ENCODE results near the gene PPP1R9B.

The PPP1R9B gene

GRCh38 chr17:50181591-50182560, 31.4 kb upstream of the PPP1R9B start:
- H3K27ac ChIP-seq, result no peak overlapping the region
- TF ChIP-seq, protein P1, sequence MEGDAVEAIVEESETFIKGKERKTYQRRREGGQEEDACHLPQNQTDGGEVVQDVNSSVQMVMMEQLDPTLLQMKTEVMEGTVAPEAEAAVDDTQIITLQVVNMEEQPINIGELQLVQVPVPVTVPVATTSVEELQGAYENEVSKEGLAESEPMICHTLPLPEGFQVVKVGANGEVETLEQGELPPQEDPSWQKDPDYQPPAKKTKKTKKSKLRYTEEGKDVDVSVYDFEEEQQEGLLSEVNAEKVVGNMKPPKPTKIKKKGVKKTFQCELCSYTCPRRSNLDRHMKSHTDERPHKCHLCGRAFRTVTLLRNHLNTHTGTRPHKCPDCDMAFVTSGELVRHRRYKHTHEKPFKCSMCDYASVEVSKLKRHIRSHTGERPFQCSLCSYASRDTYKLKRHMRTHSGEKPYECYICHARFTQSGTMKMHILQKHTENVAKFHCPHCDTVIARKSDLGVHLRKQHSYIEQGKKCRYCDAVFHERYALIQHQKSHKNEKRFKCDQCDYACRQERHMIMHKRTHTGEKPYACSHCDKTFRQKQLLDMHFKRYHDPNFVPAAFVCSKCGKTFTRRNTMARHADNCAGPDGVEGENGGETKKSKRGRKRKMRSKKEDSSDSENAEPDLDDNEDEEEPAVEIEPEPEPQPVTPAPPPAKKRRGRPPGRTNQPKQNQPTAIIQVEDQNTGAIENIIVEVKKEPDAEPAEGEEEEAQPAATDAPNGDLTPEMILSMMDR (conservative IDR thresholded peaks at IDR 0.05), result no peak
- no peak for TF ChIP-seq ZFX (IDR thresholded peaks at IDR 0.05)

DNA sequence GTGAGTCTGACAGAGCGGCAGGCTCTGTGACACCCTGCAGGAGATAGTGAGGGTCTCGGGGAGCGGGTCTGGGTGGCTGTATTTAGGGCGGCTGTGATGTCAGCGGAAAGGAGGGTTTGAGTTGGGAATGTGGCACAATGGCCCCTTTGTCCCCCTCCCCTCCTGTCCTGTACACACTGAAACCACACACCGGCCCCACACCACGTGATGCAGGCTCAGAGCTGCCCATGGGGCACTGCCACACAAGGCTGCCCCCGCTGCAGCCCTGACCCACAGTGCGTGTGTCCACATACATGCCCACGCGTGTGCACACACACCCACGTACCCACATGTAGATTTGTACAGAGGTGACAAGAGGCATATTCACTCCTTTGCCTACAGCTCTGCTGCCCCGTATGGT, 30.7 kb upstream of the PPP1R9B start:
- TF ChIP-seq, protein P1 (conservative IDR thresholded peaks at IDR 0.05), result no peak
- no peak for TF ChIP-seq ZFX (IDR thresholded peaks at IDR 0.05)
- no peak overlapping the region for H3K27ac ChIP-seq

DNA sequence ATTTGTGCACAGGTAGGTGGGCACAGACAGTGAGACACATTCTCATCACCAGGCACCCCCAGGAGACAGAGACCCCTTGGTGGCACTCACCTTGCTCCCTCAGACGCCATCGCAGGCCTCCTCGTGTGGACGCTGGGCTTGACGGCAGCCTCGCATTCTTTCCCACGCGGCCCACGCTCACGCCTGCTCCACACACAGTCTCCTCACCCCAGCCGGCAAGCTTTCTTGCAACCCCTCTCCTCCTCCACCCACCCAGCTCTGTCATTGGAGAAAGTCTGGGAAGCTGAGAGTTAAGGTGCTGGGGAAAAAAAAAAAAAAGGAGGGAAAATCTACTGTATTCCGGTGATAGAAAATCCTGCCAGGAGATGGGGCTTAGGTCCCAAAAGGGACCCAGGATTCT, 30.1 kb upstream of the PPP1R9B start:
- H3K27ac ChIP-seq, result no peak overlapping the region

DNA sequence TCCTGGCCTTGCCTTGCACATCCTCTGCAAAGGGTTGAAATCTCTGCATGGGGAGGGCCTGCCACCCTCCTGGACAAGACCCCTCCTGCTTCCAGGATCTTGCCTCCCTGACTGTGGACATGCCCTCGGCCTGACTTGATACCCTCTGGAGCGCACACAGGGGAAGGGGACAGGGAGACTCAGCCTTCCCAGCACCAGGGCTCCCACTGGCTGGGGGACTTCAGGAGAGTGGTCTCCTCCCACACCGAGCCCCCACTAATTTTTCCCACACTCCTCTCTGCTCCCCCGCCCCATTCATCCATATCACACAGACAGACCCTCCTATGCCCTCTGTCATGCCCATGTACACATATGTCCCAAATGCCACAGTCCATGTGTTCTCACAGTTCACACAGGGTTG, 29.6 kb upstream of the PPP1R9B start:
- no peak overlapping the region for H3K27ac ChIP-seq
- TF ChIP-seq, protein P1 (conservative IDR thresholded peaks at IDR 0.05), result no peak
- no peak for TF ChIP-seq ZFX (IDR thresholded peaks at IDR 0.05)

More for the DNA sequence above, 30.1 kb upstream of the PPP1R9B start:
- TF ChIP-seq, protein P1 (conservative IDR thresholded peaks at IDR 0.05), result no peak
- no peak for TF ChIP-seq ZFX (IDR thresholded peaks at IDR 0.05)

GRCh38 chr17:50177983-50178834, 27.7 kb upstream of the PPP1R9B start:
- H3K27ac ChIP-seq, result no peak overlapping the region
- TF ChIP-seq, protein P1 (conservative IDR thresholded peaks at IDR 0.05), result no peak; the same call in 1 of the 2 replicates
- no peak for TF ChIP-seq ZFX (IDR thresholded peaks at IDR 0.05)

DNA sequence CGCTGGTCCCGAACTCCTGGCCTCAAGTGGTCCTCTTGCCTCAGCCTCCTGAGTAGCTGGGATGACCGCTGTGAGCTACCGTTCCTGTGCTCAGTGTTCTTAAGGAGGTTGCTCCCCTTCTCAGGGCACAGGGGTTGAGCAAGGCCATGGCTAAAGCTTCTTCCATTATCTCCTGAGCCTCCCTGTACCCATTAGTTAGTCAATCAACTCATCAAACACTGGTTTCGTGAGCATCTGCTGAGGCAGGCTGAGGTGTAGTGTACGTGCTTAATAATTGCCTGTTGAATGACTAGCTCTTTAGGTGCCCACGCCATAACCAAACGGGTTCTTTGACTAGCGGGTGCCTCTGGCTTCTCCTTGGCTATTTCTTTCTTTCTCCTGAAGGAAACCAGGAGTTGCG, 27.0 kb upstream of the PPP1R9B start:
- TF ChIP-seq, protein P1 (conservative IDR thresholded peaks at IDR 0.05), result no peak
- TF ChIP-seq ZFX (IDR thresholded peaks at IDR 0.05), result no peak

More for the DNA sequence above, 27.0 kb upstream of the PPP1R9B start:
- no peak overlapping the region for H3K27ac ChIP-seq

All from C4-2B (cell line).